ENCODE data around the gene GAS2L2. TPM values are rescaled to one million over a fixed set of nuclear protein-coding genes. Genes with fewer than 3 reads are reported as not detected.

GAS2L2 gene
- total and polyA plus RNA-seq, 2 experiments from 2014 or later: 0.06 TPM; not detected in 1

DNA sequence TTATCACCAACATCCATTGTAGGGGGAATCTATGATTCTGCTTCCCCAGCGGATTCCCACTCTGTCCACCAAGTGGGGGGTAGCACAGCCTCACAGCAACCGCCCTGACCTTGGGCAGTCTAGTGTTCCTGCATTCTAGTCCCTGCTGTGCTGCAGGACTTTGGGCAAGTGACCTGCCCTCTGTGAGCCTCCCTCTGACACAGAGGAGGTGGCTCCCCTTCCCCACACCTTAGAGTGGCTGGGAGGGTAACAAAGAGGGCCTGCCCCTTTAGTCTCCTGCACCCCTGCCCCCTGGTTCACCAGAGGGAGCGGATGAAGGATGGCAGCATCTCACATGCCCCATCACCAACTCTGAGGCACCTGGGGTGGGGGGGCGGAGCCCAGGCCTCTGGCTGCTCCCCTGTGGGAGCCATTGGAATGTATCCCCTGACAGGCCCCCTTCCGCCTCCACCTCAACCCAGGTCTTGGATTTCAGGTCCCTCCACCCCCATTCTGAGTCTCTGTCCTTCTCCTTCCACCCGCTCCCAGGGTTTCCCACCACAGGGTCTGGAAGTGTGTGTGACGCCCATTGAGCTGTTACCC lies 10.1 kb downstream of the GAS2L2 start:
- no peak overlapping the region for H3K4me2 ChIP-seq
- H3K36me3 ChIP-seq (ENCODE audit: insufficient read depth): no peaks in the 10 kb centered on the region
- ATAC-seq: no peak

More for the DNA sequence above, 10.1 kb downstream of the GAS2L2 start:
- Mint-ChIP-seq H3K27ac (no peak overlapping the region), H3K36me3 (ENCODE audit: low read depth) (0 out of 3 replicates have a peak, but pooled peaks cover 8% of the 10 kb centered on the region), H3K27me3 (ENCODE audit: insufficient read depth, low read depth, poor library complexity) (peaks cover 30% of the 10 kb centered on the region), H3K9me3 (peaks cover 12% of the 10 kb centered on the region; the same call in 2 of the 3 replicates), H3K4me1 (peaks cover 13% of the 10 kb centered on the region), H3K4me3 (no peak overlapping the region; the same call in 2 of the 3 replicates)
- Histone ChIP-seq H3F3A (replicated peaks; ENCODE audit: low read depth) (peaks cover 8% of the 10 kb centered on the region; the same call in 1 of the 2 replicates), H3K27ac (ENCODE audit: low read depth) (no peak overlapping the region), H3K4me1 (ENCODE audit: insufficient read depth) (peaks cover 4% of the 10 kb centered on the region; the same call in 1 of the 2 replicates), H3K4me3 (no peak overlapping the region), H3K79me2 (replicated peaks; ENCODE audit: insufficient read depth) (no peaks in the 10 kb centered on the region), H2AFZ (no peak overlapping the region), H3K9me2 (ENCODE audit: insufficient read depth) (peaks cover 6% of the 10 kb centered on the region; the same call in 1 of the 2 replicates), H3K27me3 (ENCODE audit: insufficient read depth) (peaks cover 55% of the 10 kb centered on the region), H4K20me1 (replicated peaks; ENCODE audit: insufficient read depth) (no peaks in the 10 kb centered on the region; the same call in 1 of the 2 replicates)
- TF ChIP-seq ZNF331 (CRISPR knock-in tag; IDR thresholded peaks at IDR 0.05; ENCODE audit: low read depth) (no peak), NANOG (IDR thresholded peaks at IDR 0.05; ENCODE audit: borderline replicate concordance) (no peak), STAT1 (IDR thresholded peaks at IDR 0.05; ENCODE audit: unreplicated experiment) (no peak), JUNB (IDR thresholded peaks at IDR 0.05; ENCODE audit: unreplicated experiment) (no peak), ZNF114 (CRISPR knock-in tag; IDR thresholded peaks at IDR 0.05) (no peak), EZH2 (IDR thresholded peaks at IDR 0.05; ENCODE audit: low read depth, unreplicated experiment) (no peak), CREB1 (CRISPR knock-in tag; IDR thresholded peaks at IDR 0.05; ENCODE audit: low read depth) (no peak), POLR2AphosphoS5 (IDR thresholded peaks at IDR 0.05; ENCODE audit: low read depth) (no peak), ETS1 (IDR thresholded peaks at IDR 0.05) (no peak), EZH2phosphoT487 (IDR thresholded peaks at IDR 0.05; ENCODE audit: unreplicated experiment) (no peak)
- TF ChIP-seq, protein P1, sequence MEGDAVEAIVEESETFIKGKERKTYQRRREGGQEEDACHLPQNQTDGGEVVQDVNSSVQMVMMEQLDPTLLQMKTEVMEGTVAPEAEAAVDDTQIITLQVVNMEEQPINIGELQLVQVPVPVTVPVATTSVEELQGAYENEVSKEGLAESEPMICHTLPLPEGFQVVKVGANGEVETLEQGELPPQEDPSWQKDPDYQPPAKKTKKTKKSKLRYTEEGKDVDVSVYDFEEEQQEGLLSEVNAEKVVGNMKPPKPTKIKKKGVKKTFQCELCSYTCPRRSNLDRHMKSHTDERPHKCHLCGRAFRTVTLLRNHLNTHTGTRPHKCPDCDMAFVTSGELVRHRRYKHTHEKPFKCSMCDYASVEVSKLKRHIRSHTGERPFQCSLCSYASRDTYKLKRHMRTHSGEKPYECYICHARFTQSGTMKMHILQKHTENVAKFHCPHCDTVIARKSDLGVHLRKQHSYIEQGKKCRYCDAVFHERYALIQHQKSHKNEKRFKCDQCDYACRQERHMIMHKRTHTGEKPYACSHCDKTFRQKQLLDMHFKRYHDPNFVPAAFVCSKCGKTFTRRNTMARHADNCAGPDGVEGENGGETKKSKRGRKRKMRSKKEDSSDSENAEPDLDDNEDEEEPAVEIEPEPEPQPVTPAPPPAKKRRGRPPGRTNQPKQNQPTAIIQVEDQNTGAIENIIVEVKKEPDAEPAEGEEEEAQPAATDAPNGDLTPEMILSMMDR (conservative IDR thresholded peaks at IDR 0.05; ENCODE audit: low read depth in 2 of 2): no peak
- TF ChIP-seq, protein P2, sequence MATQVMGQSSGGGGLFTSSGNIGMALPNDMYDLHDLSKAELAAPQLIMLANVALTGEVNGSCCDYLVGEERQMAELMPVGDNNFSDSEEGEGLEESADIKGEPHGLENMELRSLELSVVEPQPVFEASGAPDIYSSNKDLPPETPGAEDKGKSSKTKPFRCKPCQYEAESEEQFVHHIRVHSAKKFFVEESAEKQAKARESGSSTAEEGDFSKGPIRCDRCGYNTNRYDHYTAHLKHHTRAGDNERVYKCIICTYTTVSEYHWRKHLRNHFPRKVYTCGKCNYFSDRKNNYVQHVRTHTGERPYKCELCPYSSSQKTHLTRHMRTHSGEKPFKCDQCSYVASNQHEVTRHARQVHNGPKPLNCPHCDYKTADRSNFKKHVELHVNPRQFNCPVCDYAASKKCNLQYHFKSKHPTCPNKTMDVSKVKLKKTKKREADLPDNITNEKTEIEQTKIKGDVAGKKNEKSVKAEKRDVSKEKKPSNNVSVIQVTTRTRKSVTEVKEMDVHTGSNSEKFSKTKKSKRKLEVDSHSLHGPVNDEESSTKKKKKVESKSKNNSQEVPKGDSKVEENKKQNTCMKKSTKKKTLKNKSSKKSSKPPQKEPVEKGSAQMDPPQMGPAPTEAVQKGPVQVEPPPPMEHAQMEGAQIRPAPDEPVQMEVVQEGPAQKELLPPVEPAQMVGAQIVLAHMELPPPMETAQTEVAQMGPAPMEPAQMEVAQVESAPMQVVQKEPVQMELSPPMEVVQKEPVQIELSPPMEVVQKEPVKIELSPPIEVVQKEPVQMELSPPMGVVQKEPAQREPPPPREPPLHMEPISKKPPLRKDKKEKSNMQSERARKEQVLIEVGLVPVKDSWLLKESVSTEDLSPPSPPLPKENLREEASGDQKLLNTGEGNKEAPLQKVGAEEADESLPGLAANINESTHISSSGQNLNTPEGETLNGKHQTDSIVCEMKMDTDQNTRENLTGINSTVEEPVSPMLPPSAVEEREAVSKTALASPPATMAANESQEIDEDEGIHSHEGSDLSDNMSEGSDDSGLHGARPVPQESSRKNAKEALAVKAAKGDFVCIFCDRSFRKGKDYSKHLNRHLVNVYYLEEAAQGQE (IDR thresholded peaks at IDR 0.05; ENCODE audit: unreplicated experiment): no peak
- TF ChIP-seq, protein P3, sequence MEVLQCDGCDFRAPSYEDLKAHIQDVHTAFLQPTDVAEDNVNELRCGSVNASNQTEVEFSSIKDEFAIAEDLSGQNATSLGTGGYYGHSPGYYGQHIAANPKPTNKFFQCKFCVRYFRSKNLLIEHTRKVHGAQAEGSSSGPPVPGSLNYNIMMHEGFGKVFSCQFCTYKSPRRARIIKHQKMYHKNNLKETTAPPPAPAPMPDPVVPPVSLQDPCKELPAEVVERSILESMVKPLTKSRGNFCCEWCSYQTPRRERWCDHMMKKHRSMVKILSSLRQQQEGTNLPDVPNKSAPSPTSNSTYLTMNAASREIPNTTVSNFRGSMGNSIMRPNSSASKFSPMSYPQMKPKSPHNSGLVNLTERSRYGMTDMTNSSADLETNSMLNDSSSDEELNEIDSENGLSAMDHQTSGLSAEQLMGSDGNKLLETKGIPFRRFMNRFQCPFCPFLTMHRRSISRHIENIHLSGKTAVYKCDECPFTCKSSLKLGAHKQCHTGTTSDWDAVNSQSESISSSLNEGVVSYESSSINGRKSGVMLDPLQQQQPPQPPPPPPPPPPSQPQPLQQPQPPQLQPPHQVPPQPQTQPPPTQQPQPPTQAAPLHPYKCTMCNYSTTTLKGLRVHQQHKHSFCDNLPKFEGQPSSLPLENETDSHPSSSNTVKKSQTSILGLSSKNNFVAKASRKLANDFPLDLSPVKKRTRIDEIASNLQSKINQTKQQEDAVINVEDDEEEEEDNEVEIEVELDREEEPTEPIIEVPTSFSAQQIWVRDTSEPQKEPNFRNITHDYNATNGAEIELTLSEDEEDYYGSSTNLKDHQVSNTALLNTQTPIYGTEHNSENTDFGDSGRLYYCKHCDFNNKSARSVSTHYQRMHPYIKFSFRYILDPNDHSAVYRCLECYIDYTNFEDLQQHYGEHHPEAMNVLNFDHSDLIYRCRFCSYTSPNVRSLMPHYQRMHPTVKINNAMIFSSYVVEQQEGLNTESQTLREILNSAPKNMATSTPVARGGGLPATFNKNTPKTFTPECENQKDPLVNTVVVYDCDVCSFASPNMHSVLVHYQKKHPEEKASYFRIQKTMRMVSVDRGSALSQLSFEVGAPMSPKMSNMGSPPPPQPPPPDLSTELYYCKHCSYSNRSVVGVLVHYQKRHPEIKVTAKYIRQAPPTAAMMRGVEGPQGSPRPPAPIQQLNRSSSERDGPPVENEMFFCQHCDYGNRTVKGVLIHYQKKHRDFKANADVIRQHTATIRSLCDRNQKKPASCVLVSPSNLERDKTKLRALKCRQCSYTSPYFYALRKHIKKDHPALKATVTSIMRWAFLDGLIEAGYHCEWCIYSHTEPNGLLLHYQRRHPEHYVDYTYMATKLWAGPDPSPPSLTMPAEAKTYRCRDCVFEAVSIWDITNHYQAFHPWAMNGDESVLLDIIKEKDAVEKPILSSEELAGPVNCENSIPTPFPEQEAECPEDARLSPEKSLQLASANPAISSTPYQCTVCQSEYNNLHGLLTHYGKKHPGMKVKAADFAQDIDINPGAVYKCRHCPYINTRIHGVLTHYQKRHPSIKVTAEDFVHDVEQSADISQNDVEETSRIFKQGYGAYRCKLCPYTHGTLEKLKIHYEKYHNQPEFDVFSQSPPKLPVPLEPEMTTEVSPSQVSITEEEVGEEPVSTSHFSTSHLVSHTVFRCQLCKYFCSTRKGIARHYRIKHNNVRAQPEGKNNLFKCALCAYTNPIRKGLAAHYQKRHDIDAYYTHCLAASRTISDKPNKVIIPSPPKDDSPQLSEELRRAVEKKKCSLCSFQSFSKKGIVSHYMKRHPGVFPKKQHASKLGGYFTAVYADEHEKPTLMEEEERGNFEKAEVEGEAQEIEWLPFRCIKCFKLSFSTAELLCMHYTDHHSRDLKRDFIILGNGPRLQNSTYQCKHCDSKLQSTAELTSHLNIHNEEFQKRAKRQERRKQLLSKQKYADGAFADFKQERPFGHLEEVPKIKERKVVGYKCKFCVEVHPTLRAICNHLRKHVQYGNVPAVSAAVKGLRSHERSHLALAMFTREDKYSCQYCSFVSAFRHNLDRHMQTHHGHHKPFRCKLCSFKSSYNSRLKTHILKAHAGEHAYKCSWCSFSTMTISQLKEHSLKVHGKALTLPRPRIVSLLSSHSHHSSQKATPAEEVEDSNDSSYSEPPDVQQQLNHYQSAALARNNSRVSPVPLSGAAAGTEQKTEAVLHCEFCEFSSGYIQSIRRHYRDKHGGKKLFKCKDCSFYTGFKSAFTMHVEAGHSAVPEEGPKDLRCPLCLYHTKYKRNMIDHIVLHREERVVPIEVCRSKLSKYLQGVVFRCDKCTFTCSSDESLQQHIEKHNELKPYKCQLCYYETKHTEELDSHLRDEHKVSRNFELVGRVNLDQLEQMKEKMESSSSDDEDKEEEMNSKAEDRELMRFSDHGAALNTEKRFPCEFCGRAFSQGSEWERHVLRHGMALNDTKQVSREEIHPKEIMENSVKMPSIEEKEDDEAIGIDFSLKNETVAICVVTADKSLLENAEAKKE (CRISPR knock-in tag; IDR thresholded peaks at IDR 0.05): no peak
- no peak for DNase-seq (ENCODE audit: low spot score)

Measured in GM23338 (cell line).